ENCODE measurements around the gene HSP90AA1.

HSP90AA1 gene

DNA sequence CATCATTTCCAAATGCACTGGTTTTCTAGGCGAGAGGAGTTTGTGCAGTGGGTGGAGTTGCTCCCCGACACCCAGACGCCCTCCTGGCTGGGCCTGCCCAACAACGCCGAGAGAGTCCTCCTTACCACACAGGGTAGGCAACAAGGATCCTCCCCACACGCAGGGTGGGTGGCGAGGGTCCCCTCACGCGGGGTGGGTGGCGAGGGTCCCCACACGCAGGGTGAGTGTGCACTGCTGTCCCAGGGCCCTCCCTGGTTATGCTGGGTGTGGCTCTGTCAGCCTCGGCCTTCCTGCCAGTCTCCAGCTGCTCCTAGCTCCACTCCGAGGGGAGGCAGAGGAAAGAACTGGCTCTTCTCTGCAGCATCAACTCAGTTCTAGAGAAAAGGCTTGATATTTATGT, 42.3 kb downstream of the HSP90AA1 start:
- no peaks in the 10 kb centered on the region for H3K9me3 ChIP-seq (ENCODE audit: control insufficient read depth, insufficient read depth, low read length)
- no peak overlapping the region for H3K27ac ChIP-seq (ENCODE audit: low read depth, low read length)
- H3F3A ChIP-seq (ENCODE audit: control insufficient read depth, insufficient read depth) = no peaks in the 10 kb centered on the region
- TF ChIP-seq, protein P1, sequence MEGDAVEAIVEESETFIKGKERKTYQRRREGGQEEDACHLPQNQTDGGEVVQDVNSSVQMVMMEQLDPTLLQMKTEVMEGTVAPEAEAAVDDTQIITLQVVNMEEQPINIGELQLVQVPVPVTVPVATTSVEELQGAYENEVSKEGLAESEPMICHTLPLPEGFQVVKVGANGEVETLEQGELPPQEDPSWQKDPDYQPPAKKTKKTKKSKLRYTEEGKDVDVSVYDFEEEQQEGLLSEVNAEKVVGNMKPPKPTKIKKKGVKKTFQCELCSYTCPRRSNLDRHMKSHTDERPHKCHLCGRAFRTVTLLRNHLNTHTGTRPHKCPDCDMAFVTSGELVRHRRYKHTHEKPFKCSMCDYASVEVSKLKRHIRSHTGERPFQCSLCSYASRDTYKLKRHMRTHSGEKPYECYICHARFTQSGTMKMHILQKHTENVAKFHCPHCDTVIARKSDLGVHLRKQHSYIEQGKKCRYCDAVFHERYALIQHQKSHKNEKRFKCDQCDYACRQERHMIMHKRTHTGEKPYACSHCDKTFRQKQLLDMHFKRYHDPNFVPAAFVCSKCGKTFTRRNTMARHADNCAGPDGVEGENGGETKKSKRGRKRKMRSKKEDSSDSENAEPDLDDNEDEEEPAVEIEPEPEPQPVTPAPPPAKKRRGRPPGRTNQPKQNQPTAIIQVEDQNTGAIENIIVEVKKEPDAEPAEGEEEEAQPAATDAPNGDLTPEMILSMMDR (IDR thresholded peaks at IDR 0.05; ENCODE audit: low read depth, low read length, poor library complexity, severe bottlenecking) = no peak
- no peak for TF ChIP-seq EZH2phosphoT487 (IDR thresholded peaks at IDR 0.05; ENCODE audit: borderline replicate concordance, low read length)
- no peaks in the 10 kb centered on the region for H3K79me2 ChIP-seq (ENCODE audit: control insufficient read depth, low read length)
- peaks cover 86% of the 10 kb centered on the region for H3K36me3 ChIP-seq (ENCODE audit: control insufficient read depth, low read length)
- H3K4me1 ChIP-seq (ENCODE audit: control insufficient read depth, low read length) = no peaks in the 10 kb centered on the region
- no peaks in the 10 kb centered on the region for H3K27me3 ChIP-seq (ENCODE audit: control insufficient read depth, low read length)
- no peak overlapping the region for H3K4me2 ChIP-seq (ENCODE audit: low read length)
- no peaks in the 10 kb centered on the region for H4K20me1 ChIP-seq (ENCODE audit: control insufficient read depth, insufficient read depth, low read depth, low read length)
- H3K4me3 ChIP-seq (ENCODE audit: low read length) = no peak overlapping the region
- H3K9me2 ChIP-seq (replicated peaks; ENCODE audit: control insufficient read depth, low read length) = no peaks in the 10 kb centered on the region

DNA sequence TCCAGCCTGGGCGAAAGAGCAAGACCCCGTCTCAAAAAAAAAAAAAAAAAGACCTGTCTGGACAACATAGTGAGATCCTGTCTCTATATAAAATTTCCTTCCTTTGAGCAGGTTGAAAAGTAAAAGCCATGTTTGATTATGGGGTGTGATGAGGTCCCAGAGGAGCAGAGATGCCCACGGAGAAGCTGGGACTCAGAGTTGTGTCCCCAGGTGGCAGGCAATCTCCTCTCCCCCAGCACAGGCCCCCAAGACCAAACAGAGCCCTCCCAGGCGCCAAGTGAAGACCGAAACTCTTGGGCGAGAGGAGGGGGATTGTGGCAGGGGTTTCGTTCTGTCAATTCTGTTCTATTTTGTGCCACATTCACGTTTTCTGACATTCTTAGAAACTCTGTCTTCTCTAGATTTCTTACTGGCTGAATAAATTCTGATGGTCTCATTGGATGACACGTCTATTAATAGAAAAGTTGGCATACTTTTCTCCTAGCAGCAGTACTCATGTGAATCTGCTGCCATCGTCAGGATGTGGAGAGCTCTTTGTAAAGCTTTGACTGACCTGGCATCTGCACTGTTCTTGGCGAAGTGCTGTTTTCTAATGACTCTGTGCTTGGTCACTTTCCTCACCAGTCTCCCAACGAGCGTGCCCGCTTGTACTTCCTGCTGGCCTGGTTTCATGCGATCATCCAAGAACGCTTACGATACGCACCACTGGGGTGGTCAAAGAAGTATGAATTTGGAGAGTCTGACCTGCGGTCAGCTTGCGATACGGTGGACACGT, 43.4 kb downstream of the HSP90AA1 start:
- H3F3A ChIP-seq (ENCODE audit: control insufficient read depth, insufficient read depth) = no peaks in the 10 kb centered on the region
- H3K4me3 ChIP-seq (ENCODE audit: low read length) = no peak overlapping the region
- no peak for TF ChIP-seq EZH2phosphoT487 (IDR thresholded peaks at IDR 0.05; ENCODE audit: borderline replicate concordance, low read length)
- TF ChIP-seq, protein P1 (IDR thresholded peaks at IDR 0.05; ENCODE audit: low read depth, low read length, poor library complexity, severe bottlenecking) = no peak
- H3K9me3 ChIP-seq (ENCODE audit: control insufficient read depth, insufficient read depth, low read length) = no peaks in the 10 kb centered on the region
- no peak overlapping the region for H3K27ac ChIP-seq (ENCODE audit: low read depth, low read length)
- no peaks in the 10 kb centered on the region for H3K4me1 ChIP-seq (ENCODE audit: control insufficient read depth, low read length)
- no peaks in the 10 kb centered on the region for H3K9me2 ChIP-seq (replicated peaks; ENCODE audit: control insufficient read depth, low read length)
- H3K36me3 ChIP-seq (ENCODE audit: control insufficient read depth, low read length) = peaks cover 86% of the 10 kb centered on the region
- H3K79me2 ChIP-seq (ENCODE audit: control insufficient read depth, low read length) = no peaks in the 10 kb centered on the region
- no peak overlapping the region for H3K4me2 ChIP-seq (ENCODE audit: low read length)
- no peaks in the 10 kb centered on the region for H3K27me3 ChIP-seq (ENCODE audit: control insufficient read depth, low read length)
- no peaks in the 10 kb centered on the region for H4K20me1 ChIP-seq (ENCODE audit: control insufficient read depth, insufficient read depth, low read depth, low read length)

DNA sequence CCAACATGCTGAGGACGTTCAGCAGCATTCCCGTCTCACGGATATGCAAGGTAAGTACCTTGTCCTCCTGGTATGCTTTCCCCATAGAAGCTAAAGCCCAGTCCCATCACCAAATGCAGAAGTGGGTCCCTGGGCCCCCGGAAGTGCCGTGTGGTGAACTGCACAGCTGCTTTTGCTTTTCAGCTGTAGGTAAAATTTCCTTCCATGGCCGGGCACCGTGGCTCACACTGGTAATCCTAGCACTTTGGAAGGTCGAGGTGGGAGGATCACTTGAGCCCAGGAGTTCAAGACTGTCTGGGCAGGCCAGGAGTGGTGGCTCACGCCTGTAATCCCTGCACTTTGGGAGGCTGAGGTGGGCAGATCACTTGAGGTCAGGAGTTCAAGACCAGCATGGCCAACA, 44.1 kb downstream of the HSP90AA1 start:
- Histone ChIP-seq H3F3A (ENCODE audit: control insufficient read depth, insufficient read depth) (no peaks in the 10 kb centered on the region), H3K9me3 (ENCODE audit: control insufficient read depth, insufficient read depth, low read length) (no peaks in the 10 kb centered on the region), H3K79me2 (ENCODE audit: control insufficient read depth, low read length) (no peaks in the 10 kb centered on the region), H3K9me2 (replicated peaks; ENCODE audit: control insufficient read depth, low read length) (no peaks in the 10 kb centered on the region), H3K4me2 (ENCODE audit: low read length) (no peak overlapping the region), H3K4me3 (ENCODE audit: low read length) (no peak overlapping the region), H3K36me3 (ENCODE audit: control insufficient read depth, low read length) (peaks cover 86% of the 10 kb centered on the region), H3K4me1 (ENCODE audit: control insufficient read depth, low read length) (no peaks in the 10 kb centered on the region), H3K27me3 (ENCODE audit: control insufficient read depth, low read length) (no peaks in the 10 kb centered on the region), H4K20me1 (ENCODE audit: control insufficient read depth, insufficient read depth, low read depth, low read length) (no peaks in the 10 kb centered on the region), H3K27ac (ENCODE audit: low read depth, low read length) (no peak overlapping the region)
- TF ChIP-seq, protein P1 (IDR thresholded peaks at IDR 0.05; ENCODE audit: low read depth, low read length, poor library complexity, severe bottlenecking) = no peak
- TF ChIP-seq EZH2phosphoT487 (IDR thresholded peaks at IDR 0.05; ENCODE audit: borderline replicate concordance, low read length) = no peak
